Measurements from ENCODE around the gene GLIS1.

GLIS1 gene

GRCh38 chr1:53678507-53678906 is 60.5 kb downstream of the GLIS1 start:
- no peak for DNase-seq (ENCODE audit: insufficient read length, low spot score)
- FAIRE-seq, result no peak
- no peak for TF ChIP-seq POLR2A (IDR thresholded peaks at IDR 0.05; ENCODE audit: low read depth, low read length)

GRCh38 chr1:53678046-53678445 is 60.9 kb downstream of the GLIS1 start:
- no peak for DNase-seq (ENCODE audit: insufficient read length, low spot score)
- no peak for TF ChIP-seq POLR2A (IDR thresholded peaks at IDR 0.05; ENCODE audit: low read depth, low read length)
- no peak for FAIRE-seq

GRCh38 chr1:53677486-53677885 is 61.5 kb downstream of the GLIS1 start:
- FAIRE-seq, result no peak
- no peak for TF ChIP-seq POLR2A (IDR thresholded peaks at IDR 0.05; ENCODE audit: low read depth, low read length)
- DNase-seq (ENCODE audit: insufficient read length, low spot score), result no peak

- FAIRE-seq (no peak), DNase-seq (ENCODE audit: insufficient read length, low spot score) (no peak)
These were observed 66.2 kb downstream of the GLIS1 start for GRCh38 chr1:53672785-53673184.

GRCh38 chr1:53672243-53672642 is 66.7 kb downstream of the GLIS1 start:
- DNase-seq (ENCODE audit: insufficient read length, low spot score), result no peak
- TF ChIP-seq POLR2A (IDR thresholded peaks at IDR 0.05; ENCODE audit: low read depth, low read length), result no peak
- no peak for FAIRE-seq

More at GRCh38 chr1:53672785-53673184, 66.2 kb downstream of the GLIS1 start:
- TF ChIP-seq POLR2A (IDR thresholded peaks at IDR 0.05; ENCODE audit: low read depth, low read length), result no peak

GRCh38 chr1:53669621-53670191 is 69.3 kb downstream of the GLIS1 start:
- TF ChIP-seq POLR2A (IDR thresholded peaks at IDR 0.05; ENCODE audit: low read depth, low read length), result no peak
- FAIRE-seq, result no peak
- DNase-seq (ENCODE audit: insufficient read length, low spot score), result no peak

- FAIRE-seq (no peak), DNase-seq (ENCODE audit: insufficient read length, low spot score) (no peak)
- no peak for TF ChIP-seq POLR2A (IDR thresholded peaks at IDR 0.05; ENCODE audit: low read depth, low read length)
These were observed 72.4 kb downstream of the GLIS1 start for GRCh38 chr1:53666566-53666965.

GRCh38 chr1:53665996-53666395 is 73.0 kb downstream of the GLIS1 start:
- DNase-seq (ENCODE audit: insufficient read length, low spot score) (no peak), FAIRE-seq (no peak)
- no peak for TF ChIP-seq POLR2A (IDR thresholded peaks at IDR 0.05; ENCODE audit: low read depth, low read length)

- no peak for TF ChIP-seq POLR2A (IDR thresholded peaks at IDR 0.05; ENCODE audit: low read depth, low read length)
- no peak for FAIRE-seq
- no peak for DNase-seq (ENCODE audit: insufficient read length, low spot score)
These were observed 75.2 kb downstream of the GLIS1 start for GRCh38 chr1:53663529-53664300.

GRCh38 chr1:53662951-53663350 is 76.0 kb downstream of the GLIS1 start:
- TF ChIP-seq POLR2A (IDR thresholded peaks at IDR 0.05; ENCODE audit: low read depth, low read length), result no peak
- FAIRE-seq, result no peak
- DNase-seq (ENCODE audit: insufficient read length, low spot score), result no peak

- DNase-seq (ENCODE audit: insufficient read length, low spot score), result no peak
- FAIRE-seq, result no peak
- TF ChIP-seq POLR2A (IDR thresholded peaks at IDR 0.05; ENCODE audit: low read depth, low read length), result no peak
These were observed 76.8 kb downstream of the GLIS1 start for GRCh38 chr1:53662169-53662568.

GRCh38 chr1:53661496-53661895 is 77.5 kb downstream of the GLIS1 start:
- no peak for DNase-seq (ENCODE audit: insufficient read length, low spot score)
- FAIRE-seq, result no peak
- no peak for TF ChIP-seq POLR2A (IDR thresholded peaks at IDR 0.05; ENCODE audit: low read depth, low read length)

GRCh38 chr1:53660666-53661065 is 78.3 kb downstream of the GLIS1 start:
- no peak for FAIRE-seq
- DNase-seq (ENCODE audit: insufficient read length, low spot score), result no peak
- no peak for TF ChIP-seq POLR2A (IDR thresholded peaks at IDR 0.05; ENCODE audit: low read depth, low read length)

GRCh38 chr1:53659436-53659835 is 79.5 kb downstream of the GLIS1 start:
- no peak for DNase-seq (ENCODE audit: insufficient read length, low spot score)
- no peak for FAIRE-seq
- no peak for TF ChIP-seq POLR2A (IDR thresholded peaks at IDR 0.05; ENCODE audit: low read depth, low read length)

Data from H54 (cell line).